CD14-positive monocyte (primary cell): ENCODE measurements around the gene SORBS1. TPM values are rescaled to one million over a fixed set of nuclear protein-coding genes. Genes with fewer than 3 reads are reported as not detected.

Source experiments
- DNase-seq, 3 donors: peaks; one replicate each; pipeline ENCODE4 v3.0.0-alpha.2; 2011 to 2022
- H2AFZ ChIP-seq: 2 replicates; pipeline ENCODE4 v1.6.0; 2012; ENCODE audit warnings: mild to moderate bottlenecking, low read depth, low read length, inconsistent platforms; ENCODE audit not compliant: insufficient read depth, poor library complexity, severe bottlenecking
- H3K27ac ChIP-seq, 2 donors: 1 replicate in 1 of 2; 2 replicates in 1 of 2; pipeline ENCODE4 v1.5.1; 2012 to 2013; ENCODE audit warnings: low read length in 2 of 2, control low read depth in 1 of 2, inconsistent platforms in 1 of 2, low read depth in 1 of 2, mild to moderate bottlenecking in 1 of 2
- H3K27me3 ChIP-seq, 2 donors: one replicate each; pipeline versions ENCODE4 v1.6.0 to v1.6.1; 2011 to 2013; ENCODE audit warnings: low read length in 2 of 2; ENCODE audit not compliant: control insufficient read depth in 2 of 2, insufficient read depth in 2 of 2
- H3K36me3 ChIP-seq, 2 donors: replicated peaks in 1 of 2; 1 replicate in 1 of 2; 2 replicates in 1 of 2; pipeline versions ENCODE4 v1.5.1 to v1.6.1; 2012 to 2013; ENCODE audit warnings: low read length in 2 of 2, control low read depth in 1 of 2, inconsistent platforms in 1 of 2, mild to moderate bottlenecking in 1 of 2; ENCODE audit not compliant: insufficient read depth in 2 of 2, control insufficient read depth in 1 of 2
- H3K4me1 ChIP-seq, 2 donors: 1 replicate in 1 of 2; 2 replicates in 1 of 2; pipeline versions ENCODE4 v1.5.1 to v1.6.1; 2012 to 2013; ENCODE audit warnings: low read length in 2 of 2, control low read depth in 1 of 2, inconsistent platforms in 1 of 2, mild to moderate bottlenecking in 1 of 2, moderate library complexity in 1 of 2; ENCODE audit not compliant: insufficient read depth in 2 of 2, control insufficient read depth in 1 of 2
- H3K4me2 ChIP-seq: replicated peaks from 2 replicates; pipeline ENCODE3; 2012; ENCODE audit warnings: low read length, moderate library complexity, mild to moderate bottlenecking; ENCODE audit not compliant: poor library complexity, severe bottlenecking; ENCODE audit errors: extremely low read depth
- H3K4me3 ChIP-seq, 3 experiments: fragments of 200-600 bp in 1 of 3; sonication (generic) in 1 of 3; replicated peaks in 1 of 3; 1 replicate in 2 of 3; 2 replicates in 1 of 3; pipeline ENCODE4 v1.5.1; 2011 to 2013; ENCODE audit warnings: low read length in 3 of 3, mild to moderate bottlenecking in 3 of 3, control low read depth in 2 of 3, low read depth in 2 of 3, inconsistent platforms in 1 of 3, moderate library complexity in 1 of 3
- H3K79me2 ChIP-seq: 2 replicates; pipeline ENCODE4 v1.6.0; 2012; ENCODE audit warnings: mild to moderate bottlenecking, control low read depth, inconsistent platforms, low read length, moderate library complexity; ENCODE audit not compliant: insufficient read depth
- H3K9ac ChIP-seq: 2 replicates; pipeline ENCODE4 v1.6.0; 2017; ENCODE audit warnings: low read length, mild to moderate bottlenecking; ENCODE audit not compliant: insufficient read depth, poor library complexity, severe bottlenecking
- H3K9me3 ChIP-seq, 2 donors: replicated peaks in 1 of 2; 1 replicate in 1 of 2; 2 replicates in 1 of 2; pipeline versions ENCODE4 v1.5.1 to v1.6.1; 2012 to 2013; ENCODE audit warnings: low read length in 2 of 2, control low read depth in 1 of 2; ENCODE audit not compliant: control insufficient read depth in 1 of 2, insufficient read depth in 1 of 2
- H4K20me1 ChIP-seq: 2 replicates; pipeline ENCODE4 v1.6.0; 2012; ENCODE audit warnings: mild to moderate bottlenecking, low read length, control low read depth, moderate library complexity; ENCODE audit not compliant: insufficient read depth
- H3K27ac Mint-ChIP-seq, 7 donors: one replicate each; pipeline ENCODE4 v1.8.0; 2020; ENCODE audit warnings: mild to moderate bottlenecking in 7 of 7, mixed read lengths in 7 of 7, moderate library complexity in 6 of 7, inconsistent platforms in 2 of 7
- H3K27me3 Mint-ChIP-seq, 3 donors: one replicate each; pipeline ENCODE4 v1.8.0; 2021 to 2022; ENCODE audit warnings: low read depth in 3 of 3, mild to moderate bottlenecking in 3 of 3, mixed read lengths in 3 of 3, moderate library complexity in 3 of 3, inconsistent platforms in 1 of 3
- H3K36me3 Mint-ChIP-seq, 2 donors: one replicate each; pipeline ENCODE4 v1.8.0; 2020; ENCODE audit warnings: mixed read lengths in 2 of 2, inconsistent platforms in 1 of 2, mild to moderate bottlenecking in 1 of 2
- H3K4me1 Mint-ChIP-seq: one replicate; pipeline ENCODE4 v1.8.0; 2020; ENCODE audit warnings: mild to moderate bottlenecking, mixed read lengths
- H3K4me3 Mint-ChIP-seq, 2 donors: one replicate each; pipeline ENCODE4 v1.8.0; 2020; ENCODE audit warnings: mild to moderate bottlenecking in 2 of 2, mixed read lengths in 2 of 2, moderate library complexity in 1 of 2
- H3K9me3 Mint-ChIP-seq, 7 donors: one replicate each; pipeline ENCODE4 v1.8.0; 2020 to 2022; ENCODE audit warnings: mixed read lengths in 7 of 7, mild to moderate bottlenecking in 6 of 7, moderate library complexity in 6 of 7, inconsistent platforms in 2 of 7
- CTCF ChIP-seq: fragments of 200-600 bp; IDR thresholded peaks from one replicate; pipeline ENCODE4 v1.8.0; 2022; ENCODE audit warnings: antibody characterized with exemption, mild to moderate bottlenecking
- WGBS: methylation state at CpG from one replicate; pipeline ENCODE4 v1.1.5; 2013; ENCODE audit warnings: missing lambda C conversion rate; ENCODE audit not compliant: insufficient coverage; 5-methylcytosine and 5-hydroxymethylcytosine counted together
- intact Hi-C, 2 donors: fragments of 100-400 bp; cut with micrococcal nuclease; formaldehyde crosslinking; loops; one replicate each; pipeline versions ENCODE4 v1.15.0 to v1.15.1; 2023
- polyA plus RNA-seq, 3 donors: library from polyadenylated mRNA; depleted of rRNA in 1 of 3; unstranded in 2 of 3; stranded (reverse) in 1 of 3; fragments of 300-500 nt in 2 of 3; fragments of >200 nt in 1 of 3; fragmentation: Illumina TruSeq in 2 of 3; gene quantifications; 1 replicate in 2 of 3; 2 replicates in 1 of 3; pipeline ENCODE4 v1.2.3, GENCODE V29; 2012 to 2021

Gene SORBS1
- polyA plus RNA-seq, 3 donors, result 0.08 to 0.15 TPM; not detected in 1

- Mint-ChIP-seq H3K36me3 (no peaks in the 10 kb centered on the region), H3K4me1 (no peaks in the 10 kb centered on the region), H3K4me3 (no peak overlapping the region), H3K9me3 (no peaks in the 10 kb centered on the region), H3K27me3 (peaks cover 0 to 4% (median 0%) of the 10 kb centered on the region in 3 donors), H3K27ac (no peak overlapping the region)
- no peak overlapping the region for H3K4me3 ChIP-seq
- WGBS, result no CpG with 5 or more reads among the region's 1 CpG
- H3K4me1 ChIP-seq, result no peaks in the 10 kb centered on the region
- H3K36me3 ChIP-seq, result no peaks in the 10 kb centered on the region
- H3K9ac ChIP-seq, result no peak overlapping the region
- H3K27me3 ChIP-seq, result no peaks in the 10 kb centered on the region
- DNase-seq, result no peak
- H4K20me1 ChIP-seq, result no peaks in the 10 kb centered on the region
- H2AFZ ChIP-seq, result no peak overlapping the region
- TF ChIP-seq CTCF, result no peak
- H3K9me3 ChIP-seq, result no peaks in the 10 kb centered on the region
- intact Hi-C loops, result no loop called here
- no peak overlapping the region for H3K4me2 ChIP-seq
- H3K27ac ChIP-seq, result no peak overlapping the region
- H3K79me2 ChIP-seq, result no peaks in the 10 kb centered on the region
Measured at GRCh38 chr10:95277201-95277570, 284.0 kb downstream of the SORBS1 start.

- no peaks in the 10 kb centered on the region for H4K20me1 ChIP-seq
- H3K4me1 Mint-ChIP-seq, result no peaks in the 10 kb centered on the region
- no peak overlapping the region for H3K27ac ChIP-seq
Measured at GRCh38 chr10:95276367-95277200, 284.6 kb downstream of the SORBS1 start.

More at GRCh38 chr10:95276367-95277200, 284.6 kb downstream of the SORBS1 start:
- Histone ChIP-seq H3K4me1 (no peaks in the 10 kb centered on the region), H3K36me3 (no peaks in the 10 kb centered on the region), H3K9ac (no peak overlapping the region), H3K27me3 (no peaks in the 10 kb centered on the region), H3K9me3 (no peaks in the 10 kb centered on the region), H3K79me2 (no peaks in the 10 kb centered on the region), H2AFZ (no peak overlapping the region), H3K4me2 (no peak overlapping the region), H3K4me3 (no peak overlapping the region)
- H3K27me3 Mint-ChIP-seq, result peaks cover 0 to 4% (median 0%) of the 10 kb centered on the region in 3 donors
- no peak overlapping the region for H3K27ac Mint-ChIP-seq
- intact Hi-C loops, result no loop called here
- no peaks in the 10 kb centered on the region for H3K36me3 Mint-ChIP-seq
- DNase-seq, result no peak
- no peak overlapping the region for H3K4me3 Mint-ChIP-seq
- no peak for TF ChIP-seq CTCF
- WGBS, result 90% methylated on average over 4 of the region's 8 CpGs
- H3K9me3 Mint-ChIP-seq, result no peaks in the 10 kb centered on the region
